SK-N-SH (cell line): ENCODE results near the gene SEMG1. TPM values are rescaled to one million over a fixed set of nuclear protein-coding genes. Genes with fewer than 3 reads are reported as not detected.

ENCODE experiments used
- CTCF ChIA-PET: fragments of 300-600, 350-600 bp; formaldehyde crosslinking; extraction: SDS; loops from one replicate; lab custom pipeline; 2021; lab: Yijun Ruan, JAX
- POLR2A ChIA-PET: fragments of 350-600 bp; sonication (Branson Sonifier 250); formaldehyde crosslinking; extraction: SDS; loops from one replicate; lab custom pipeline; 2020; ENCODE audit warnings: antibody characterized with exemption, inconsistent platforms; lab: Yijun Ruan, JAX
- DNase-seq: peaks from one replicate; pipeline ENCODE4 v3.0.0; 2012
- H2AFZ ChIP-seq: fragments of 200-600 bp; sonication (generic); 2 replicates; pipeline ENCODE4 v1.8.1; 2016; ENCODE audit warnings: antibody characterized with exemption, mild to moderate bottlenecking, low read depth
- H3F3A ChIP-seq: fragments of 200-600 bp; sonication (generic); replicated peaks from 2 replicates; pipeline ENCODE3; 2016; ENCODE audit warnings: antibody characterized with exemption, mild to moderate bottlenecking; ENCODE audit not compliant: insufficient read depth
- H3K27ac ChIP-seq, 2 experiments: fragments of 200-500 bp in 1 of 2; fragments of 200-600 bp in 1 of 2; sonication (Bioruptor generic) in 1 of 2; sonication (generic), shearing (Covaris generic) in 1 of 2; 2 replicates each; pipeline versions ENCODE4 v1.5.1 to v1.6.1; 2014 to 2016; ENCODE audit warnings: low read depth in 2 of 2, inconsistent platforms in 1 of 2, low read length in 1 of 2, mild to moderate bottlenecking in 1 of 2, mixed read lengths in 1 of 2
- H3K27me3 ChIP-seq: fragments of 200-600 bp; sonication (generic), shearing (Covaris generic); 2 replicates; pipeline ENCODE4 v1.6.1; 2016; ENCODE audit warnings: mixed run types; ENCODE audit not compliant: insufficient read depth
- H3K36me3 ChIP-seq, 2 experiments: fragments of 200-500 bp in 1 of 2; fragments of 200-600 bp in 1 of 2; sonication (Bioruptor generic) in 1 of 2; sonication (generic) in 1 of 2; replicated peaks in 1 of 2; 2 replicates each; pipeline versions ENCODE3 to v1.5.1; 2014 to 2016; ENCODE audit warnings: low read length in 1 of 2, mild to moderate bottlenecking in 1 of 2; ENCODE audit not compliant: insufficient read depth in 2 of 2, control insufficient read depth in 1 of 2
- H3K4me1 ChIP-seq, 2 experiments: fragments of 200-500 bp in 1 of 2; fragments of 200-600 bp in 1 of 2; sonication (Bioruptor generic) in 1 of 2; sonication (generic), shearing (Covaris generic) in 1 of 2; 2 replicates each; pipeline versions ENCODE4 v1.5.1 to v1.6.1; 2014 to 2016; ENCODE audit warnings: low read depth in 1 of 2, low read length in 1 of 2, mixed run types in 1 of 2; ENCODE audit not compliant: insufficient read depth in 2 of 2, control insufficient read depth in 1 of 2
- H3K4me2 ChIP-seq: fragments of 200-600 bp; sonication (generic), shearing (Covaris generic); 2 replicates; pipeline ENCODE4 v1.6.1; 2017; ENCODE audit warnings: mixed run types
- H3K4me3 ChIP-seq, 2 experiments: fragments of 200-500 bp in 1 of 2; fragments of 200-600 bp in 1 of 2; sonication (Bioruptor generic) in 1 of 2; sonication (generic), shearing (Covaris generic) in 1 of 2; 2 replicates each; pipeline versions ENCODE4 v1.5.1 to v1.8.1; 2014 to 2016; ENCODE audit warnings: low read depth in 2 of 2, inconsistent platforms in 1 of 2, low read length in 1 of 2, mild to moderate bottlenecking in 1 of 2, mixed read lengths in 1 of 2, moderate library complexity in 1 of 2
- H3K79me2 ChIP-seq: fragments of 200-600 bp; sonication (generic); 2 replicates; pipeline ENCODE4 v1.8.1; 2017; ENCODE audit warnings: mild to moderate bottlenecking; ENCODE audit not compliant: insufficient read depth
- H3K9ac ChIP-seq: fragments of 200-600 bp; sonication (generic); 2 replicates; pipeline ENCODE4 v1.6.1; 2017; ENCODE audit warnings: mixed run types
- H3K9me2 ChIP-seq: fragments of 200-600 bp; sonication (generic); 2 replicates; pipeline ENCODE4 v1.6.1; 2017; ENCODE audit warnings: mixed run types
- H3K9me3 ChIP-seq: fragments of 200-600 bp; sonication (generic); 2 replicates; pipeline ENCODE4 v1.6.1; 2017; ENCODE audit warnings: mixed run types, mild to moderate bottlenecking, moderate library complexity
- H4K20me1 ChIP-seq: fragments of 200-600 bp; sonication (generic); 2 replicates; pipeline ENCODE4 v1.6.1; 2017; ENCODE audit warnings: mild to moderate bottlenecking, mixed run types; ENCODE audit not compliant: insufficient read depth
- CHD2 ChIP-seq: fragments of 150-350 bp; IDR thresholded peaks from 2 replicates; pipeline ENCODE4 v1.6.1; 2018; ENCODE audit warnings: low read length; ENCODE audit not compliant: partially characterized antibody
- FOSL2 ChIP-seq: IDR thresholded peaks from 2 replicates; pipeline ENCODE4 v1.4.0; 2012; ENCODE audit warnings: low read depth, mild to moderate bottlenecking, moderate library complexity, borderline replicate concordance
- FOXJ3 ChIP-seq: sonication (generic); formaldehyde crosslinking; IDR thresholded peaks from 2 replicates; pipeline ENCODE4 v1.5.1; 2020; ENCODE audit warnings: mild to moderate bottlenecking, missing genetic modification reagents
- GABPA ChIP-seq: IDR thresholded peaks from 2 replicates; pipeline ENCODE4 v1.4.0; 2012; ENCODE audit warnings: low read depth, mild to moderate bottlenecking
- IRF3 ChIP-seq: fragments of 150-350 bp; IDR thresholded peaks from 2 replicates; pipeline ENCODE4 v1.6.1; 2016; ENCODE audit warnings: mild to moderate bottlenecking, low read depth, low read length
- MEF2A ChIP-seq: IDR thresholded peaks from 2 replicates; pipeline ENCODE4 v1.4.0; 2012; ENCODE audit warnings: low read depth, borderline replicate concordance
- MXI1 ChIP-seq: IDR thresholded peaks from 2 replicates; pipeline ENCODE4 v1.6.1; 2012; ENCODE audit warnings: mild to moderate bottlenecking, low read depth, low read length, improper control_type of control experiment
- NFIC ChIP-seq: IDR thresholded peaks from 2 replicates; pipeline ENCODE4 v1.4.0; 2012; ENCODE audit warnings: borderline replicate concordance
- NRF1 ChIP-seq: IDR thresholded peaks from 2 replicates; pipeline ENCODE4 v1.6.1; 2012; ENCODE audit warnings: low read depth, mild to moderate bottlenecking, low read length
- PBX3 ChIP-seq: IDR thresholded peaks from 2 replicates; pipeline ENCODE4; 2012
- POLR2AphosphoS5 ChIP-seq: IDR thresholded peaks from 2 replicates; pipeline ENCODE4 v1.6.1; 2012; ENCODE audit warnings: low read depth, low read length
- RCOR1 ChIP-seq: fragments of 150-350 bp; IDR thresholded peaks from 2 replicates; pipeline ENCODE4 v1.6.1; 2017; ENCODE audit warnings: antibody characterized with exemption, low read length
- REST ChIP-seq: IDR thresholded peaks from 2 replicates; pipeline ENCODE4 v1.6.1; 2012; ENCODE audit warnings: mild to moderate bottlenecking, low read depth, low read length, moderate library complexity
- RFX5 ChIP-seq: IDR thresholded peaks from 2 replicates; pipeline ENCODE4 v1.6.1; 2012; ENCODE audit warnings: mild to moderate bottlenecking, improper control_type of control experiment, low read length
- SMC3 ChIP-seq: IDR thresholded peaks from 2 replicates; pipeline ENCODE4 v1.6.1; 2012; ENCODE audit warnings: low read depth, low read length, improper control_type of control experiment
- TAF1 ChIP-seq: IDR thresholded peaks from 2 replicates; pipeline ENCODE4 v1.6.1; 2012; ENCODE audit warnings: low read depth, mild to moderate bottlenecking, low read length, moderate library complexity, borderline replicate concordance
- YY1 ChIP-seq: IDR thresholded peaks from 2 replicates; pipeline ENCODE4 v1.4.0; 2012; ENCODE audit warnings: low read depth, mild to moderate bottlenecking
- ZBTB33 ChIP-seq: IDR thresholded peaks from 2 replicates; pipeline ENCODE4 v1.4.0; 2012; ENCODE audit warnings: low read depth, borderline replicate concordance
- WGBS: methylation state at CpG from one replicate; pipeline ENCODE4 v1.1.6; 2017; ENCODE audit warnings: low lambda C conversion rate; 5-methylcytosine and 5-hydroxymethylcytosine counted together
- polyA plus RNA-seq, 3 experiments: library from polyadenylated mRNA; depleted of rRNA; stranded (reverse); fragments of >200 nt; gene quantifications; 2 replicates each; pipeline ENCODE4 v1.2.3, GENCODE V29; 2012

The SEMG1 gene
- polyA plus RNA-seq, 1 of the 3 experiments (the other 2 are of a cell fraction), result not detected

GRCh38 chr20:45157962-45158361, 48.9 kb upstream of the SEMG1 start:
- ChIA-PET POLR2A (no interaction called here), CTCF (interaction anchor here (1.0 to 1.3 kb wide), 2 partner anchors 62 to 613 kb away, joined by 3 read pairs; no protein-coding TSS in a partner anchor)
- H3K9ac ChIP-seq, result no peak overlapping the region
- H3K36me3 ChIP-seq, result no peaks in the 10 kb centered on the region
- H3K79me2 ChIP-seq, result no peaks in the 10 kb centered on the region
- H3F3A ChIP-seq, result no peaks in the 10 kb centered on the region
- H2AFZ ChIP-seq, result no peak overlapping the region
- no peaks in the 10 kb centered on the region; a peak in 1 of 4 replicates for H3K4me1 ChIP-seq
- H3K4me2 ChIP-seq, result no peak overlapping the region
- no peaks in the 10 kb centered on the region for H3K27me3 ChIP-seq
- 0% methylated on average over 1 of the region's 1 CpG for WGBS
- no peak for DNase-seq
- H4K20me1 ChIP-seq, result no peaks in the 10 kb centered on the region
- no peak overlapping the region for H3K4me3 ChIP-seq
- no peaks in the 10 kb centered on the region for H3K9me2 ChIP-seq
- TF ChIP-seq REST (no peak), SMC3 (no peak), FOXJ3 (CRISPR knock-in tag) (no peak), NRF1 (no peak), FOSL2 (0 out of 2 replicates have a peak, but pooled peaks have one; percentile 10), NFIC (peak; percentile 44; the same call in 1 of the 2 replicates), RFX5 (no peak), MXI1 (no peak), POLR2AphosphoS5 (no peak)
- H3K27ac ChIP-seq, result no peak overlapping the region
- no peaks in the 10 kb centered on the region for H3K9me3 ChIP-seq

- H3K4me2 ChIP-seq, result no peak overlapping the region
- CTCF ChIA-PET, result interaction anchor here (0.7 kb wide), 1 partner anchor 806 kb away, joined by 3 read pairs; no protein-coding TSS in a partner anchor
- TF ChIP-seq MEF2A (no peak), YY1 (no peak), GABPA (no peak), TAF1 (no peak), CHD2 (no peak), RFX5 (no peak), NRF1 (no peak), IRF3 (no peak), SMC3 (no peak), PBX3 (no peak), ZBTB33 (no peak), MXI1 (no peak), NFIC (no peak), RCOR1 (no peak)
Observed at GRCh38 chr20:45163083-45163803, 43.6 kb upstream of the SEMG1 start.

More at GRCh38 chr20:45163083-45163803, 43.6 kb upstream of the SEMG1 start:
- H3K79me2 ChIP-seq, result no peaks in the 10 kb centered on the region
- H3K4me1 ChIP-seq, result no peaks in the 10 kb centered on the region
- H3K27ac ChIP-seq, result no peak overlapping the region
- 6% methylated on average over 1 of the region's 1 CpG for WGBS
- H2AFZ ChIP-seq, result no peak overlapping the region
- H3K9me2 ChIP-seq, result no peaks in the 10 kb centered on the region
- H3K36me3 ChIP-seq, result no peaks in the 10 kb centered on the region
- DNase-seq, result no peak
- H3K4me3 ChIP-seq, result no peak overlapping the region
- no peaks in the 10 kb centered on the region for H3K9me3 ChIP-seq
- POLR2A ChIA-PET, result no interaction called here
- no peaks in the 10 kb centered on the region for H4K20me1 ChIP-seq
- no peaks in the 10 kb centered on the region for H3K27me3 ChIP-seq
- H3K9ac ChIP-seq, result no peak overlapping the region
- H3F3A ChIP-seq, result no peaks in the 10 kb centered on the region
